ENCODE measurements around the gene NKAP.
"Not testable (repeated sequence)": the region's sequence is repeated elsewhere in the genome, so short reads cannot be mapped to it uniquely, and the experiment has no call there.

Gene NKAP

GRCh38 chrX:119935215-119935874 is 8.2 kb downstream of the NKAP start:
- TF ChIP-seq CTCF (IDR thresholded peaks at IDR 0.05; ENCODE audit: low read depth, low read length) = no peak
- H3K4me3 ChIP-seq (ENCODE audit: low read depth, low read length) = no peak overlapping the region
- DNase-seq (ENCODE audit: low read depth, low spot score) = no peak
- in situ Hi-C loops (cut with HindIII; ENCODE audit: low sequenced_read_pairs) = no loop called here

GRCh38 chrX:119922391-119922790 is 21.2 kb downstream of the NKAP start:
- DNase-seq (ENCODE audit: low read depth, low spot score); in situ Hi-C loops (cut with HindIII; ENCODE audit: low sequenced_read_pairs); H3K4me3 ChIP-seq (ENCODE audit: low read depth, low read length): not testable (repeated sequence)

GRCh38 chrX:119919835-119920585 is 23.5 kb downstream of the NKAP start:
- no peak overlapping the region for H3K4me3 ChIP-seq (ENCODE audit: low read depth, low read length)
- no peak for DNase-seq (ENCODE audit: low read depth, low spot score)
- in situ Hi-C loops (cut with HindIII; ENCODE audit: low sequenced_read_pairs) = no loop called here
- no peak for TF ChIP-seq CTCF (IDR thresholded peaks at IDR 0.05; ENCODE audit: low read depth, low read length)

- no peak for TF ChIP-seq CTCF (IDR thresholded peaks at IDR 0.05; ENCODE audit: low read depth, low read length)
- in situ Hi-C loops (cut with HindIII; ENCODE audit: low sequenced_read_pairs) = no loop called here
- no peak overlapping the region for H3K4me3 ChIP-seq (ENCODE audit: low read depth, low read length)
- DNase-seq (ENCODE audit: low read depth, low spot score) = no peak
Measured at GRCh38 chrX:119917877-119918276, 25.7 kb downstream of the NKAP start.

- TF ChIP-seq CTCF (IDR thresholded peaks at IDR 0.05; ENCODE audit: low read depth, low read length) = no peak
- no peak overlapping the region for H3K4me3 ChIP-seq (ENCODE audit: low read depth, low read length)
- no peak for DNase-seq (ENCODE audit: low read depth, low spot score)
- in situ Hi-C loops (cut with HindIII; ENCODE audit: low sequenced_read_pairs) = no loop called here
Measured at GRCh38 chrX:119916310-119916709, 27.2 kb downstream of the NKAP start.

GRCh38 chrX:119900976-119901375 is 42.6 kb downstream of the NKAP start:
- TF ChIP-seq CTCF (IDR thresholded peaks at IDR 0.05; ENCODE audit: low read depth, low read length) = no peak
- in situ Hi-C loops (cut with HindIII; ENCODE audit: low sequenced_read_pairs) = no loop called here
- no peak overlapping the region for H3K4me3 ChIP-seq (ENCODE audit: low read depth, low read length)
- DNase-seq (ENCODE audit: low read depth, low spot score) = no peak

GRCh38 chrX:119899125-119899524 is 44.4 kb downstream of the NKAP start:
- in situ Hi-C loops (cut with HindIII; ENCODE audit: low sequenced_read_pairs) = no loop called here
- no peak overlapping the region for H3K4me3 ChIP-seq (ENCODE audit: low read depth, low read length)
- TF ChIP-seq CTCF (IDR thresholded peaks at IDR 0.05; ENCODE audit: low read depth, low read length) = no peak
- no peak for DNase-seq (ENCODE audit: low read depth, low spot score)
